H9 (cell line): Measurements from ENCODE around the gene PTPRK. TPM values are rescaled to one million over a fixed set of nuclear protein-coding genes. Genes with fewer than 3 reads are reported as not detected.

Experiments
- DNase-seq: peaks from one replicate; pipeline ENCODE4 v3.0.0-alpha.2; 2017
- H2AFZ ChIP-seq: one replicate; pipeline ENCODE4 v1.6.1; 2013; ENCODE audit warnings: mild to moderate bottlenecking, low read length, control low read depth, moderate library complexity
- H2AK5ac ChIP-seq: 2 replicates; pipeline ENCODE4 v1.6.1; 2013; ENCODE audit warnings: low read length, control low read depth, mixed read lengths; ENCODE audit not compliant: insufficient read length
- H2BK120ac ChIP-seq: one replicate; pipeline ENCODE4 v1.6.1; 2013; ENCODE audit warnings: low read depth, mild to moderate bottlenecking, low read length, control low read depth, inconsistent platforms; ENCODE audit not compliant: poor library complexity, severe bottlenecking
- H2BK12ac ChIP-seq: 2 replicates; pipeline ENCODE4 v1.6.1; 2013; ENCODE audit warnings: low read length, control low read depth, mixed read lengths, low read depth; ENCODE audit not compliant: insufficient read length
- H2BK15ac ChIP-seq: 2 replicates; pipeline ENCODE4 v1.6.1; 2013; ENCODE audit warnings: low read depth, low read length, control low read depth
- H2BK20ac ChIP-seq: one replicate; pipeline ENCODE4 v1.6.1; 2013; ENCODE audit warnings: low read depth, mild to moderate bottlenecking, low read length, control low read depth, inconsistent platforms; ENCODE audit not compliant: poor library complexity, severe bottlenecking
- H2BK5ac ChIP-seq: 2 replicates; pipeline ENCODE4 v1.6.1; 2013; ENCODE audit warnings: low read length, control low read depth, mixed read lengths; ENCODE audit not compliant: insufficient read length
- H3K14ac ChIP-seq: 2 replicates; pipeline ENCODE4 v1.6.1; 2013; ENCODE audit warnings: low read length, control low read depth; ENCODE audit not compliant: insufficient read depth
- H3K18ac ChIP-seq: 2 replicates; pipeline ENCODE4 v1.6.1; 2013; ENCODE audit warnings: low read depth, mild to moderate bottlenecking, mixed read lengths, low read length, control low read depth; ENCODE audit not compliant: insufficient read length
- H3K23ac ChIP-seq: 2 replicates; pipeline ENCODE4 v1.6.1; 2013; ENCODE audit warnings: low read length, control low read depth, mixed read lengths, low read depth; ENCODE audit not compliant: insufficient read length
- H3K23me2 ChIP-seq: 2 replicates; pipeline ENCODE4 v1.6.1; 2013; ENCODE audit warnings: low read depth, mild to moderate bottlenecking, mixed read lengths, low read length, control low read depth; ENCODE audit not compliant: insufficient read length, poor library complexity, severe bottlenecking
- H3K27ac ChIP-seq: 2 replicates; pipeline ENCODE4 v1.5.1; 2013; ENCODE audit warnings: low read length, control low read depth, mixed read lengths, low read depth; ENCODE audit not compliant: insufficient read length
- H3K27me3 ChIP-seq: 2 replicates; pipeline ENCODE4 v1.6.1; 2013; ENCODE audit warnings: low read length, control low read depth, inconsistent platforms; ENCODE audit not compliant: insufficient read depth
- H3K4ac ChIP-seq: 2 replicates; pipeline ENCODE4 v1.6.1; 2013; ENCODE audit warnings: low read depth, mild to moderate bottlenecking, control low read depth, inconsistent platforms, low read length, moderate library complexity
- H3K4me1 ChIP-seq: 2 replicates; pipeline ENCODE4 v1.6.1; 2013; ENCODE audit warnings: low read length, control low read depth, inconsistent platforms; ENCODE audit not compliant: insufficient read depth
- H3K4me2 ChIP-seq: 2 replicates; pipeline ENCODE4 v1.6.1; 2013; ENCODE audit warnings: low read length, control low read depth, mixed read lengths; ENCODE audit not compliant: insufficient read length, insufficient read depth
- H3K56ac ChIP-seq: 2 replicates; pipeline ENCODE4 v1.6.1; 2013; ENCODE audit warnings: low read depth, mild to moderate bottlenecking, mixed read lengths, low read length, control low read depth; ENCODE audit not compliant: insufficient read length
- H3K79me1 ChIP-seq: 2 replicates; pipeline ENCODE4 v1.6.1; 2013; ENCODE audit warnings: low read depth, mild to moderate bottlenecking, moderate library complexity, low read length, control low read depth, inconsistent platforms; ENCODE audit not compliant: insufficient read depth, poor library complexity, severe bottlenecking
- H3K79me2 ChIP-seq: 2 replicates; pipeline ENCODE4 v1.6.1; 2013; ENCODE audit warnings: low read length, control low read depth, inconsistent platforms; ENCODE audit not compliant: insufficient read depth
- H3K9ac ChIP-seq: 2 replicates; pipeline ENCODE4 v1.6.1; 2013; ENCODE audit warnings: low read length, control low read depth, mixed read lengths; ENCODE audit not compliant: insufficient read length; ENCODE audit errors: extremely low read depth
- H3K9me3 ChIP-seq: one replicate; pipeline ENCODE4 v1.6.1; 2013; ENCODE audit warnings: low read depth, low read length, inconsistent platforms; ENCODE audit not compliant: control insufficient read depth
- H3T11ph ChIP-seq: one replicate; pipeline ENCODE4 v1.6.1; 2013; ENCODE audit warnings: mild to moderate bottlenecking, low read length, control low read depth, inconsistent platforms
- H4K20me1 ChIP-seq: one replicate; pipeline ENCODE4 v1.6.1; 2013; ENCODE audit not compliant: control insufficient read depth, insufficient read length, insufficient read depth
- H4K5ac ChIP-seq: 2 replicates; pipeline ENCODE4 v1.6.1; 2013; ENCODE audit warnings: low read depth, mild to moderate bottlenecking, mixed read lengths, low read length, control low read depth; ENCODE audit not compliant: insufficient read length
- H4K8ac ChIP-seq: replicated peaks from 2 replicates; pipeline ENCODE4 v1.6.1; 2013; ENCODE audit warnings: low read length, control low read depth, mixed read lengths, low read depth; ENCODE audit not compliant: insufficient read length
- H4K91ac ChIP-seq: 2 replicates; pipeline ENCODE4 v1.6.1; 2013; ENCODE audit warnings: low read depth, mild to moderate bottlenecking, moderate library complexity, mixed read lengths, low read length, control low read depth; ENCODE audit not compliant: insufficient read length
- H3K27ac Mint-ChIP-seq, 3 experiments: 2 replicates in 2 of 3; 3 replicates in 1 of 3; pipeline ENCODE4 v1.8.0; 2020 to 2021; ENCODE audit warnings: mixed read lengths in 3 of 3, mild to moderate bottlenecking in 1 of 3, moderate library complexity in 1 of 3
- H3K27me3 Mint-ChIP-seq: 2 replicates; pipeline ENCODE4 v1.8.0; 2021; ENCODE audit warnings: low read depth, mild to moderate bottlenecking, moderate library complexity, mixed read lengths
- H3K36me3 Mint-ChIP-seq, 3 experiments: 2 replicates in 2 of 3; 3 replicates in 1 of 3; pipeline ENCODE4 v1.8.0; 2020 to 2021; ENCODE audit warnings: low read depth in 3 of 3, mixed read lengths in 3 of 3; ENCODE audit not compliant: insufficient read depth in 1 of 3
- H3K4me1 Mint-ChIP-seq, 2 experiments: 2 replicates each; pipeline ENCODE4 v1.8.0; 2020; ENCODE audit warnings: mixed read lengths in 2 of 2
- H3K4me3 Mint-ChIP-seq, 2 experiments: 2 replicates in 1 of 2; 3 replicates in 1 of 2; pipeline ENCODE4 v1.8.0; 2020 to 2021; ENCODE audit warnings: mild to moderate bottlenecking in 2 of 2, mixed read lengths in 2 of 2, moderate library complexity in 1 of 2
- H3K9me3 Mint-ChIP-seq, 2 experiments: 2 replicates in 1 of 2; 3 replicates in 1 of 2; pipeline ENCODE4 v1.8.0; 2020; ENCODE audit warnings: mild to moderate bottlenecking in 2 of 2, mixed read lengths in 2 of 2, moderate library complexity in 1 of 2
- CTCF ChIP-seq: fragments of 200-600 bp; sonication (generic); conservative IDR thresholded peaks from 3 replicates; pipeline ENCODE4 v1.8.0; 2021; ENCODE audit warnings: antibody characterized with exemption, mild to moderate bottlenecking
- WGBS: extraction: QIAGEN DNeasy Blood & Tissue Kit; methylation state at CpG from one replicate; pipeline ENCODE4 v1.1.7; 2013; ENCODE audit warnings: missing lambda C conversion rate, low lambda C conversion rate, mixed read lengths; ENCODE audit not compliant: insufficient read length; ENCODE audit errors: extremely low coverage; 5-methylcytosine and 5-hydroxymethylcytosine counted together
- total RNA-seq: library from RNA; stranded (reverse); gene quantifications from 2 replicates; pipeline ENCODE4 v1.2.1, GENCODE V29; 2021

PTPRK gene
- total RNA-seq, 1 experiment from 2014 or later = 47.9 TPM

- H3K4me1 Mint-ChIP-seq = no peaks in the 10 kb centered on the region
- no peak for TF ChIP-seq CTCF
These were observed 349.2 kb downstream of the PTPRK start for GRCh38 chr6:128171182-128171581.

More at GRCh38 chr6:128171182-128171581, 349.2 kb downstream of the PTPRK start:
- Histone ChIP-seq H2AFZ (no peak overlapping the region), H3K9ac (no peak overlapping the region), H4K8ac (no peak overlapping the region), H4K5ac (no peak overlapping the region), H2BK12ac (no peak overlapping the region), H3K23me2 (no peaks in the 10 kb centered on the region), H3K4ac (no peak overlapping the region), H3K27ac (no peak overlapping the region), H4K91ac (no peak overlapping the region), H3T11ph (no peak overlapping the region), H3K4me1 (no peaks in the 10 kb centered on the region), H2AK5ac (no peak overlapping the region), H3K79me2 (no peaks in the 10 kb centered on the region), H3K56ac (no peak overlapping the region), H3K9me3 (no peaks in the 10 kb centered on the region), H2BK20ac (no peak overlapping the region), H3K14ac (no peak overlapping the region), H3K4me2 (no peak overlapping the region), H3K27me3 (no peaks in the 10 kb centered on the region), H3K79me1 (no peaks in the 10 kb centered on the region), H4K20me1 (no peaks in the 10 kb centered on the region), H2BK5ac (no peak overlapping the region), H2BK120ac (no peak overlapping the region), H3K18ac (no peak overlapping the region), H2BK15ac (no peak overlapping the region), H3K23ac (no peak overlapping the region)
- Mint-ChIP-seq H3K9me3 (no peaks in the 10 kb centered on the region), H3K4me3 (no peak overlapping the region), H3K27me3 (no peaks in the 10 kb centered on the region), H3K27ac (peak overlapping the region in 1 of 3 experiments; percentile 2; a peak in 1 of 7 replicates), H3K36me3 (no peaks in the 10 kb centered on the region)
- DNase-seq = no peak
- WGBS = 100% methylated on average over 1 of the region's 4 CpGs
